H1 (cell line): ENCODE data around the gene PRR16. TPM values are rescaled to one million over a fixed set of nuclear protein-coding genes. Genes with fewer than 3 reads are reported as not detected.

Experiments
- BACH1 ChIP-seq: IDR thresholded peaks from 2 replicates; pipeline ENCODE4 v1.6.1; 2012; ENCODE audit warnings: low read length, improper control_type of control experiment
- JUND ChIP-seq: IDR thresholded peaks from 2 replicates; pipeline ENCODE4 v1.6.1; 2011; ENCODE audit warnings: mild to moderate bottlenecking, improper control_type of control experiment, low read length
- NRF1 ChIP-seq: IDR thresholded peaks from 2 replicates; pipeline ENCODE4 v1.6.1; 2011; ENCODE audit warnings: mild to moderate bottlenecking, low read depth, low read length, improper control_type of control experiment
- POLR2A ChIP-seq, 2 experiments: IDR thresholded peaks; 1 replicate in 1 of 2; 2 replicates in 1 of 2; pipeline ENCODE4 v1.6.1; 2011; ENCODE audit warnings: low read depth in 2 of 2, low read length in 2 of 2, mild to moderate bottlenecking in 2 of 2; ENCODE audit errors: control extremely low read depth in 1 of 2
- POLR2AphosphoS5 ChIP-seq: IDR thresholded peaks from 2 replicates; pipeline ENCODE4 v1.6.1; 2011; ENCODE audit warnings: low read depth, low read length
- SP1 ChIP-seq: IDR thresholded peaks from 2 replicates; pipeline ENCODE4 v1.6.1; 2011; ENCODE audit warnings: low read depth, low read length
- SUZ12 ChIP-seq: fragments of 200-600 bp; sonication (generic); IDR thresholded peaks from 2 replicates; pipeline ENCODE4 v1.6.1; 2012; ENCODE audit warnings: mild to moderate bottlenecking, inconsistent platforms, low read length, moderate library complexity, mixed read lengths
- TCF12 ChIP-seq: IDR thresholded peaks from 2 replicates; pipeline ENCODE4 v1.6.1; 2011; ENCODE audit warnings: low read depth, mild to moderate bottlenecking, low read length
- TEAD4 ChIP-seq: IDR thresholded peaks from 2 replicates; pipeline ENCODE4 v1.6.1; 2012; ENCODE audit warnings: low read depth, low read length, inconsistent platforms, mixed read lengths
- YY1 ChIP-seq: IDR thresholded peaks from 2 replicates; pipeline ENCODE4 v1.6.1; 2011; ENCODE audit warnings: low read depth, mild to moderate bottlenecking, low read length
- polyA plus RNA-seq, 7 experiments: library from polyadenylated mRNA; depleted of rRNA in 3 of 7; stranded (reverse) in 5 of 7; unstranded in 2 of 7; fragments of >200 nt in 5 of 7; fragments of 200-250 nt in 2 of 7; gene quantifications; 1 replicate in 5 of 7; 2 replicates in 1 of 7; 4 replicates in 1 of 7; pipeline versions ENCODE4 v1.2.1 to v1.2.3, GENCODE V29; 2011 to 2013; ENCODE audit warnings: missing spikeins in 2 of 7, mixed read lengths in 2 of 7
- total RNA-seq: library from RNA; stranded (reverse); fragmentation: NEBNext Ultra II Directional; extraction: Animal tissue kit (Norgen Biotek cat#: 25700); gene quantifications from 2 replicates; pipeline ENCODE4 v1.2.1, GENCODE V29; 2021

PRR16 gene
- total and polyA plus RNA-seq, 2 of the 8 experiments (the other 6 are each of a cell fraction or from before 2014, with no cell fraction given) = 0.73 to 1.6 TPM

DNA sequence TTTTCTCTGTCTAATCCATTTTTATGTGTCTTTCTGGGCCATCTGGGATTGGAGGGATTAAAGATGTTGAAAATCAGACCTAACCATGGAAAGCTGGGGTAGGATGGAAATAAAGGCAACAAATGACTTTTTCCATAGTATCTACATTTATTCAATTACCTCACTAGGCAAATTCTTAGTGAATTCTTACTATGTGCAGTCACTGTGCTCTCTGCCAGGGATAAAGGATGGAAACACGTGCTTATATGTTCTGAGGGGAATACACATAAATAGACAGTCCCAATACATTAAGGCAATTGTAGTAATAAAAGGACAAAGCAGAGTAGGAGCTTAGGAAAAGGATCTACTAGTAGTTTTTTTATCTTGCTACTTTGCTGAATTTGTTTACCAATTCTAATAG, 214.2 kb downstream of the PRR16 start (continued):
- TF ChIP-seq YY1 = no peak
- no peak for TF ChIP-seq POLR2A (IDR thresholded peaks at IDR 0.05; ENCODE audit: control extremely low read depth in 1 of 2, low read depth in 2 of 2, low read length in 2 of 2)
- TF ChIP-seq POLR2AphosphoS5 = no peak
- no peak for TF ChIP-seq SUZ12
- no peak for TF ChIP-seq NRF1
- no peak for TF ChIP-seq SP1
- TF ChIP-seq JUND = no peak
- TF ChIP-seq TEAD4 = no peak
- TF ChIP-seq TCF12 = no peak
- TF ChIP-seq BACH1 = no peak
